Stimulated activated CD4-positive, alpha-beta T cell treated with anti-CD3 and anti-CD28 coated beads, Interleukin-1b, Interleukin-23, amount 100 ng/mL, for 48 hours (primary cell): Measurements from ENCODE around the gene GMDS.
"Not testable (repeated sequence)": the region's sequence is repeated elsewhere in the genome, so short reads cannot be mapped to it uniquely, and the experiment has no call there.

Source experiments
- DNase-seq: peaks from one replicate; pipeline ENCODE4 v3.0.0-alpha.2; 2020

Gene GMDS

DNA sequence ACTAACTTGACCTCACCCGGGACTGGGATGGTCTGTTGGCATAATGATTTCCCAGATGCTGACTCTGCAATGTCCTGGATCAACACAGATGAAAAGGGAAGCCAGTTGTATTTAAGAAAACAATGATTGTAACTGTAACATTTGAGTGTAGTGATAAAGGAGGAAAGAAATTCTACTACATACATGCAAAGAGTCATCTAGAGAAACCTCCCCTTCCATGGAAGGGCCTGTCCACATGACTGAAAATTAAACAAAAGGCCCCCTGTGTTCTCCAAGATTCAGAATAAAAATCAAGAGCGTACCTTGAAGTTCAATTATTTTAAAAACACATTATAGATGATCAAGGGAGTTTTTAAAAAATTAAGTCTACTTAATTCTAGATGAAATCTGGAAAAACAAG lies 484.5 kb downstream of the GMDS start:
- DNase-seq: no peak

GRCh38 chr6:1759870-1760269 lies 485.5 kb downstream of the GMDS start:
- no peak for DNase-seq

GRCh38 chr6:1758076-1758679 lies 487.2 kb downstream of the GMDS start:
- DNase-seq: no peak

DNA sequence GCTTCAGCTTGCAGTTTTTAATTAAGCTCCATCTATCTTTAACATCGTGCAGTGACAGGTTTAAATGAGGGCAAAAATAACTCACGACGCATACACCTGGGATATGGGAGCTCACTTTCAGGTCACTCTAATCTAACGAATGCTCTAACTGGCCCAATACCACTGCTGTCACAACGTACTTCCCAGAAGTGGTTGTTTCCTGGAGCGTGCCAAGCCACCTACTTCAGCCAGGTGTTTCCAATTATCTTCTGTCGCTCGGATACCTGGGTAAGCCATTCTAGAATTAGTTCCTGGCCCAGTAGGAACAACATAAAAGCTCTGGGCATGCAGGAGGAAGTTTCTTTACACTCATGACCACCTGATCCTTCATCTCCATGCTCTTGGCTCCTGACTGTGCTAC lies 488.3 kb downstream of the GMDS start:
- DNase-seq: no peak

DNA sequence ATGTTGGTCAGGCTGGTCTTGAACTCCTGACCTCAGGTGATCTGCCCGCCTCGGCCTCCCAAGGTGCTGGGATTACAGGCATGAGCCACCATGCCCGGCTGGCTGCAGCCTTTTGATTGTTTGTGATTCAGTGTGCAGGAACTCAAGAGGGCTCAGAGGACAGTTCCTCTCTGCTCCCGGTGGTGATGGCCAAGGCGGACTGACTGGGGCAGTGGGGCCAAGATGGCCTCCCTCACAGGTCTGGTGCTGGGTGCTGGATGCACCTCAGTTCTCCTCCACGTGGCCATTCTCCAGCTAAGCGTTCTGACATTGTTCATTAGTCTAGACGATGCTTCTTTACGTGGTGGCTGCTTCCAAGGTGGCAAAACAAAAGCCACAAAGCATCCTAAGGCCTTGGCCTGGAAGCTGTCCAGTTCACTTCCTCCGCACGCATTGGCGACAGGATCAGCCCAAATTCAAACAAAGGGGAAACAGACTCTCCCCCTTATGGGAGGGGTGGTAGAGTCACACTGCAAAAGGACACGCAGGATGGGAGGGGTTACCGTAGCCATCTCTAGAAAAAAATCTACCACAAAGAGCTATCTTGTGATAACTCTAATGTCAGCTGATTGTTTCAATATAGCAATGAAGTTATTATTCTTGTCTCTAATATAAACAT lies 488.8 kb downstream of the GMDS start:
- no peak for DNase-seq

DNA sequence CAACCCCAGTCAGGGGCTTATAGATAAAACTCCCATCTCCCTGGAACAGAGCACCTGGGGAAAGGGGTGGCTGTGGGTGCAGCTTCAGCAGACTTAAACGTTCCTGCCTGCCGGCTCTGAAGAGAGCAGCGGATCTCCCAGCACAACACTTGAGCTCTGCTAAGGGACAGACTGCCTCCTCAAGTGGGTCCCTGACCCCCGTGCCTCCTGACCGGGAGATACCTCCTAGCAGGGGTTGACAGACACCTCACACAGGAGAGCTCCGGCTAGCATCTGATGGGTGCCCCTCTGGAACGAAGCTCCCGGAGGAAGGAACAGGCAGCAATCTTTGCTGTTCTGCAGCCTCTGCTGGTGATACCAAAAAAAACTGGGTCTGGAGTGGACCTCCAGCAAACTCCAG lies 494.3 kb downstream of the GMDS start:
- DNase-seq: not testable (repeated sequence)

DNA sequence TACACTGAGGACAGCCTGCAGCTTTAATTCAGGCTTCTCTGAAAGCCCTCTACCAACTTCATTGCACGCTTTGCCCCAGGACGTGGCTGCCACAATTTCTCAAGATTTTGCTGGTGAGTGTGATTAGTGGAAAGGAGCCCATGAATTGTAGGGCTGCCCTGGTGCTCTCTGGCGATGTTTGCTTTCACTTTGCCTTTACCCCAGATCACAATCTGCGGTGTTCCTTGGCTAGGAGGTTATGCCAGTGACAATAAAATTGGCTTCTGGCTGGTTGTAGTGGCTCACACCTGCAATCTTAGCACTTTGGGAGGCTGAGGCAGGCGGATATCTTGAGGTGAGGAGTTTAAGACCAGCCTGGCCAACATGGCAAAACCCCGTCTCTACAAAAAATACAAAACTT lies 496.4 kb downstream of the GMDS start:
- DNase-seq: no peak

DNA sequence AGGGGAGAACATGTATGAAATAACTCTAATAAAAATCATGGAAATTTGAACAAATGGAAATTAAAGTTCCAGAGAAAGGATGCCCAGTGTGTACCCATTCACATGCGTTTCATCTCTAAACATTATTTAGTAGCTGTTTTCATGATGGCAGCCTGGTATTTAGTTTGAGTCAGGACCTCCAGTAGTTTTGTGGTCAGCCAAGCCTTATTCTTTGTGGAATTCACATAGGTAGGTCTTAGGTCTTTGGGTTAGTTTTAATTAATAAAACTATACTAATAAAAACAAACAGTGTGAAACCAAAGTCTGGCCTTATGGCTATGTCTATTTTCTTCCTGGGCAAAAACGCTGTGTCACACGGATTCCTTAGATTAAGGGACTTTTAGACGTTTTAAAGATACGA lies 497.9 kb downstream of the GMDS start:
- DNase-seq: no peak

- DNase-seq: no peak
Measured at GRCh38 chr6:1747003-1747402, 498.4 kb downstream of the GMDS start.

DNA sequence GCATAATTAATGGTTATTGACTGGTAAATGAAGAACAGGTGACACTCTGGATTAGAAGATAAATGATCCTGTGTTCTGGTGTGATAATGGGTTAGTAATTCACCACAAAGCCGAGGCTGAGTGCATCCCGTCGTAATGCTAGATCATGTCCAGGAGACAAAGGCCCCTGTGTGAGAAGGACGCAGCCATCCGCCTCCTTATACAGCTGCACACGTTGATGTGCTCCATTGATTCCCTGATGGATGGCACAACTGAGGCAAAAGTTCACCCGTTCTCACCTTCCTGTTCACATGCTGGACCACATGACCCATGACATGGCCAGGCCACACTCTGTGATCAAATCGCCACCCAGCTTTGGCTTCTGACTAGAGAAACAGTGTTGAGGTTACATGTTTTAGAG lies 499.6 kb downstream of the GMDS start:
- DNase-seq: no peak

- no peak for DNase-seq
Measured at GRCh38 chr6:1744543-1744942, 500.9 kb downstream of the GMDS start.

DNA sequence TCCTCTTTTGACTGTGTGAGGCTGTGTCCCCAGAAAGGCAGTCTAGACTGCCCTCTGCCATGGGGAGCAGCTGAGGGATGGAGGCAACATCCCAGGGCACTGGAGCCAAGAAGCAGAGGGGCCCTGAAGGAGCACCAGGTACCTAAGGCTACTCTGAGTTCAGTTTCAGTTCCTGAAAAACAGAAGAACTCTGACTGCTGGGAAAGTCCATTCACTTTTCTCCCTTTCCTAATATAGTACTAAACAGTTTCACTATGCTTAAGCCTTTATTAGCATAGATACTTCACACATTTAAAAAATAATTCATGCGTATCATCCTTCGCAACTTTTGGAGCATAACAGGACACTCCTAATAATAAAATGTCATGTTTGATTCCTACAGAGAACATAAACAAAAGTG lies 505.7 kb downstream of the GMDS start:
- DNase-seq: no peak

GRCh38 chr6:1739220-1739619 lies 506.2 kb downstream of the GMDS start:
- no peak for DNase-seq

GRCh38 chr6:1738558-1739081 lies 506.8 kb downstream of the GMDS start:
- DNase-seq: no peak

- no peak for DNase-seq
Measured at GRCh38 chr6:1737463-1738311, 507.7 kb downstream of the GMDS start.

DNA sequence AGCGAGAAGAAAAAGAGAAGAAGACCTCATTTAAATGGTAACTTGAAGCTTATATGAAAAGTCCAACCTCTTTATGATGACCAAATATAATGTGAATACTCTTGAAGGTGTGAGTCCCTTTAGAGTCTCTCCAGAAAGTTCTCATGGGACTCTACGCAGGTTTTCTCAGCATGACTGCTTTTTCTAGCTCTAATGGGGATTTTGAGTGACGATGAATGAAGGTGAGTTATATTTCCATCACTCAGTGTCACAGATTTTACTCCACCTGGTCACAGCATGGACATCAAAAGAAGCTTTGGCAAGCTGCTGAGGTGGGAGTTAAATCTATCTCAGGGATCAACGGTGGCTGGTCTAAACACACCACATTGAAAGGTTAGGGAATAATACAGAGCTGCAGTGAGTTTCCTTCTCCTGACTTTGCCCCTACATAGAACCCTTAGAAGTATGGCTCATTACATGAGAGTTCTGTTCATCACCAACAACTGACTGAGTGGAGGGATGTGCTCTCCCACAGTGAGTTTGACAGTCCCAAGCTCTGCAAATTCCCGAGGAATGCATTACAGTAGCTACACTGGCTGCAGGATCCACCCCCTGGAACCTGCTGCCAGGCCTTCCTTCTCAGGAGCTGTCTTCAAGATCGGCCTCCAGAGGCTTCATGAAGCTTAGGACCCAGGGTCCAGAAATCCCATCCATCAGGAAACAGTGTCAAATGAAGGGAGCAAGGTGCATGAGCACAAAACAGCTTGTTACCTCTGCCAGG lies 508.9 kb downstream of the GMDS start:
- no peak for DNase-seq

GRCh38 chr6:1735239-1735803 lies 510.1 kb downstream of the GMDS start:
- DNase-seq: no peak

- DNase-seq: no peak
Measured at GRCh38 chr6:1730882-1731281, 514.5 kb downstream of the GMDS start.

DNA sequence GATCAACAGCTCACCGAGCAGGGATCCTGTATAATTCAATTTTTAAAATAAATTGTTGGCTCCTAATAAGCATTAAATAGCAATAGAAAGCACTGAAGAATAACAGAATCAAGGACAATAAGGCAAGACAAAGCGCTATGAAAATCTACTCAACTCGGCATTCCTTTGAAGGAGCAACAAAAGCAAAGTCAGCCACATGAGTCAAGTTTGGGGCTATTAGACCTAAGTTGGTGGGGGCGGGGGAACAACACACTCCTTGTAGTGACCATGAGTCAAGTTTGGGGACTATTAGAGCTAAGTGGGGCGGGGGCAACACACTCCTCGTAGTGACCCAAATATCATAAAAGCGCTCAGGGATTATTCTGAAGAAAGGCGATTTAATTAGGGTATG lies 515.7 kb downstream of the GMDS start:
- no peak for DNase-seq

- no peak for DNase-seq
Measured at GRCh38 chr6:1729133-1729749, 516.2 kb downstream of the GMDS start.

GRCh38 chr6:1726341-1726768 lies 519.0 kb downstream of the GMDS start:
- DNase-seq: no peak

- no peak for DNase-seq
Measured at GRCh38 chr6:1724616-1725015, 520.8 kb downstream of the GMDS start.
